ENCODE results near the gene SUN5.
"Not testable (repeated sequence)": the region's sequence is repeated elsewhere in the genome, so short reads cannot be mapped to it uniquely, and the experiment has no call there.

SUN5 gene

GRCh38 chr20:32962646-32963045 is 41.6 kb downstream of the SUN5 start:
- DNase-seq: not testable (repeated sequence)

GRCh38 chr20:32962053-32962452 is 42.2 kb downstream of the SUN5 start:
- no peak for DNase-seq

- no peak for DNase-seq
Measured at GRCh38 chr20:32960849-32961731, 43.1 kb downstream of the SUN5 start.

GRCh38 chr20:32960222-32960518 is 44.1 kb downstream of the SUN5 start:
- DNase-seq: no peak

- no peak for DNase-seq
Measured at GRCh38 chr20:32959351-32960221, 44.6 kb downstream of the SUN5 start.

GRCh38 chr20:32958574-32958973 is 45.7 kb downstream of the SUN5 start:
- no peak for DNase-seq

GRCh38 chr20:32957459-32957858 is 46.8 kb downstream of the SUN5 start:
- DNase-seq: no peak

GRCh38 chr20:32950539-32950938 is 53.7 kb downstream of the SUN5 start:
- DNase-seq: not testable (repeated sequence)

GRCh38 chr20:32946629-32947028 is 57.6 kb downstream of the SUN5 start:
- DNase-seq: no peak

- peak; percentile 35 for DNase-seq
Measured at GRCh38 chr20:32945710-32946221, 58.5 kb downstream of the SUN5 start.

GRCh38 chr20:32943490-32944052 is 60.7 kb downstream of the SUN5 start:
- no peak for DNase-seq

- DNase-seq: no peak
Measured at GRCh38 chr20:32941155-32941885, 62.9 kb downstream of the SUN5 start.

- no peak for DNase-seq
Measured at GRCh38 chr20:32934580-32934979, 69.7 kb downstream of the SUN5 start.
